ENCODE results near the gene UTP11. TPM values are rescaled to one million over a fixed set of nuclear protein-coding genes. Genes with fewer than 3 reads are reported as not detected.

UTP11 gene
- polyA plus RNA-seq, 1 experiment, result 18.3 TPM

DNA sequence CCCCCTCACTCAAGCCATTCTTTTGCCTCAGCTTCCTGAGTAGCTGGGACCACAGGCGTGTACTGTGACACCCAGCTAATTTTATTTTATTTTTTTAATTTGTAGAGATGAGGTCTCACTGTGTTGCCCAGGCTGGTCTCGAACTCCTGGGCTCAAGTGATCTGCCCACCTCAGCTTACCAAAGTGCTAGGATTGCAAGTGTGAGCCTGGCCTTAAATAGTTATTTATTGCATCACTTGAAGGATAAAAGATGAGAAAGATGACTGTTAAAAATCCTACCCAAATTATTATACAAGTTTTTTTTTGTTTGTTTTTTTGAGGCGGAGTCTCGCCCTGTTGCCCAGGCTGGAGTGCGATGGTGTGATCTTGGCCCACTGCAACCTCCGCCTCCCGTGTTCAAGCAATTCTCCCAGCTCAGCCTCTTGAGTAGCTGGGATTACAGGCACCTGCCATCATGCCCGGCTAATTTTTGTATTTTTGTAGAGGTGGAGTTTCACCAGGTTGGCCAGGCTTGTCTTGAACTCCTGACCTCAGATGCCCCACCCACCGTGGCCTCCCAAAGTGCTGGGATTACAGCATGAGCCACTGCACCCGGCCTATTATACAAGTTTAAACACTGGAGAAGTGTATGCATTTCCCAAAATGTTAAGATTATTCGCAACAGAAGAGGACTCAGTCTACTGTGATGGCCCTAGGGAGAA lies 2.3 kb downstream of the UTP11 start:
- Histone ChIP-seq H3K27me3 (ENCODE audit: control insufficient read depth, insufficient read depth, low read length) (no peaks in the 10 kb centered on the region), H3K36me3 (ENCODE audit: control insufficient read depth, insufficient read depth, low read length) (peaks cover 11% of the 10 kb centered on the region), H3K4me3 (ENCODE audit: low read depth, low read length) (no peak overlapping the region)
- DNase-seq (ENCODE audit: low read depth), result no peak
- POLR2A ChIA-PET, result no interaction called here
- TF ChIP-seq, protein P1, sequence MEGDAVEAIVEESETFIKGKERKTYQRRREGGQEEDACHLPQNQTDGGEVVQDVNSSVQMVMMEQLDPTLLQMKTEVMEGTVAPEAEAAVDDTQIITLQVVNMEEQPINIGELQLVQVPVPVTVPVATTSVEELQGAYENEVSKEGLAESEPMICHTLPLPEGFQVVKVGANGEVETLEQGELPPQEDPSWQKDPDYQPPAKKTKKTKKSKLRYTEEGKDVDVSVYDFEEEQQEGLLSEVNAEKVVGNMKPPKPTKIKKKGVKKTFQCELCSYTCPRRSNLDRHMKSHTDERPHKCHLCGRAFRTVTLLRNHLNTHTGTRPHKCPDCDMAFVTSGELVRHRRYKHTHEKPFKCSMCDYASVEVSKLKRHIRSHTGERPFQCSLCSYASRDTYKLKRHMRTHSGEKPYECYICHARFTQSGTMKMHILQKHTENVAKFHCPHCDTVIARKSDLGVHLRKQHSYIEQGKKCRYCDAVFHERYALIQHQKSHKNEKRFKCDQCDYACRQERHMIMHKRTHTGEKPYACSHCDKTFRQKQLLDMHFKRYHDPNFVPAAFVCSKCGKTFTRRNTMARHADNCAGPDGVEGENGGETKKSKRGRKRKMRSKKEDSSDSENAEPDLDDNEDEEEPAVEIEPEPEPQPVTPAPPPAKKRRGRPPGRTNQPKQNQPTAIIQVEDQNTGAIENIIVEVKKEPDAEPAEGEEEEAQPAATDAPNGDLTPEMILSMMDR (IDR thresholded peaks at IDR 0.05; ENCODE audit: insufficient read depth, low read depth, low read length), result no peak
- CTCF ChIA-PET, result interaction anchor here (0.6 to 2.6 kb wide), 5 partner anchors 10 to 56 kb away, joined by 3 to 10 read pairs (median 3); no protein-coding TSS in a partner anchor

DNA sequence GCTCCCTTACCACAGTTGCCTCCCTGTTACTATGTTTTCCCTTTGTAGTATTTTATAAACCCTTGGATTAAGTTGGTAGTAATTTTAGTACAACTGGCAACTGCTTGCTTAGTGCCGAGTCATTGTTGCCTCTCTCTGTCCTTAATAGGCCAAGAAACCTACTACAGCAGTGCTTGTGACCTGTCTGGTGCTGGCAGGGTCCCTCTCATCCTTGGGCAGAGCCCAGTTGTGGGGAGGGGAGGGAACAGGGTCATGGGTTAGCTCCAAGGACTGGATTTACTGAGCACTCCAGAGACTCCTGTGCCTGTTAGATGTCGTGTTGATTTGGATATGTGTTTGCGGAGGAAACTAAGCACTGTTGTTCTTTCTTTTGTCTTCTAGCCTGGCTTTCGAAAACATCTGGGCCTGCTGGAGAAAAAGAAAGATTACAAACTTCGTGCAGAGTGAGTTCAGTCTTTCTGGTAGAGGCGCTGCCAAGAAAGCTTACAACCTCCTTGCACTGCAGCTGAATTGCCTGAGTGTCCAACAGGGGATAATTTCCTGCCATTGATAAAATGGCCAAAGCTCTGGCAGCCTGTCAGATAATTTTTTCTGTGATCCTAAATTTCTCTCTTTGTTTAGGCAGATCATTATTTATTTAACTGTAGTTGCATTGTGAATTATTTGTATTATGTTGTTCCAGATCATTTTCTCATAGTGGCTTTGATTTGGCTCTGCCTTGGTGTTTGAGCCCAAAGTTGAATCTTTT lies 3.6 kb downstream of the UTP11 start:
- Histone ChIP-seq H3K4me3 (ENCODE audit: low read depth, low read length) (no peak overlapping the region), H3K27me3 (ENCODE audit: control insufficient read depth, insufficient read depth, low read length) (no peaks in the 10 kb centered on the region), H3K36me3 (ENCODE audit: control insufficient read depth, insufficient read depth, low read length) (peaks cover 12% of the 10 kb centered on the region)
- TF ChIP-seq, protein P1 (IDR thresholded peaks at IDR 0.05; ENCODE audit: insufficient read depth, low read depth, low read length), result no peak
- POLR2A ChIA-PET, result no interaction called here
- CTCF ChIA-PET, result interaction anchor here (1.4 to 3.7 kb wide), 2 partner anchors 10 to 26 kb away, joined by 5 to 26 read pairs; partner anchors contain the start of gene SF3A3
- no peak for DNase-seq (ENCODE audit: low read depth)

DNA sequence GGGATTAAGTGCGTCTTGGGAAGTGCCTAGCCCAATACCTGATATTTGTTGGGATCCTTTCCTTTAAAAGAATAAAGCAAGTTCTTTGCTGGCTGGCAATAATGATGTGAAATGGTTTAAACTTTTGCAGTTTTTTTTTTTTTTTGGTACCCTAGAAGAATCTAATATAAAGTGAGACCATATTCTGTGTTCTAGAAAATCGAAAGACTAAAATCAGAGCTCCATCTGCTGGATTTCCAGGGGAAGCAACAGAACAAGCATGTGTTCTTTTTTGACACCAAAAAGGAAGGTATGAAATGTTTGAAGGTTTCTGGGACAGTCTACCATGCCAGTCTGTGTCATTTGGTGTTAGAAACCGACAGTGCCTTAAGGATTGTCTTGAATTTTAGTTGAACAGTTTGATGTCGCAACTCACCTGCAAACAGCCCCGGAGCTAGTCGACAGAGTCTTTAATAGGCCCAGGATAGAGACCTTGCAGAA lies 6.4 kb downstream of the UTP11 start:
- Histone ChIP-seq H3K4me3 (ENCODE audit: low read depth, low read length) (no peak overlapping the region), H3K27me3 (ENCODE audit: control insufficient read depth, insufficient read depth, low read length) (no peaks in the 10 kb centered on the region), H3K36me3 (ENCODE audit: control insufficient read depth, insufficient read depth, low read length) (peaks cover 24% of the 10 kb centered on the region)
- ChIA-PET POLR2A (interaction anchor here (0.6 kb wide), 1 partner anchor 1573 kb away, joined by 12 read pairs; no protein-coding TSS in a partner anchor), CTCF (interaction anchor here (0.7 to 3.7 kb wide), 10 partner anchors 8 to 819 kb away, joined by 3 to 26 read pairs (median 4); partner anchors contain the start of gene SF3A3)
- TF ChIP-seq, protein P1 (IDR thresholded peaks at IDR 0.05; ENCODE audit: insufficient read depth, low read depth, low read length), result peak; percentile 61
- DNase-seq (ENCODE audit: low read depth), result no peak

DNA sequence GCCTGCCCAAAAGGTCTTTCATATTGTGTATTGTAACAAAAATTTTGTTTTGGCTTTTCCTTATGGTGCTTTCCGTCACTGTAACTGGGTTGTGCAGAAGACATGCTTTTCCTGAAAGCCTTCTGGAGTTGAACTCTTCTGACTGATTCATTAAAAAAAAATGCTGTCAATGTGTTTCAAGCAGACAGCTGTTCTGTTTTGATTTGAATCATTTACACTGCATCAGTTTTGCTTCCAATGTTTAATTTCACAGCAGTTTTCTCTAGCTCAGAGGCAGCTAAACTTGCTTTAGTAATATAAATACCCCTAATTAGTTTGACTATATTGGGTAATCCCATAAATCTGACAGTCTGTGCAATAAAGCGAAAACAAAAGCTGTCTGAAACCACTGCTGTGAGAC lies 7.9 kb downstream of the UTP11 start:
- peaks cover 28% of the 10 kb centered on the region for H3K36me3 ChIP-seq (ENCODE audit: control insufficient read depth, insufficient read depth, low read length)

More for the DNA sequence above, 7.9 kb downstream of the UTP11 start:
- TF ChIP-seq, protein P1 (IDR thresholded peaks at IDR 0.05; ENCODE audit: insufficient read depth, low read depth, low read length), result no peak
- ChIA-PET CTCF (interaction anchor here (1.1 to 2.7 kb wide), 5 partner anchors 20 to 799 kb away, joined by 3 to 12 read pairs (median 4); partner anchors contain the start of gene SF3A3), POLR2A (no interaction called here)
- Histone ChIP-seq H3K4me3 (ENCODE audit: low read depth, low read length) (no peak overlapping the region), H3K27me3 (ENCODE audit: control insufficient read depth, insufficient read depth, low read length) (no peaks in the 10 kb centered on the region)
- DNase-seq (ENCODE audit: low read depth), result no peak
